HepG2 (cell line): ENCODE measurements around the gene CDK14. TPM values are rescaled to one million over a fixed set of nuclear protein-coding genes. Genes with fewer than 3 reads are reported as not detected.

Source experiments
- ATAC-seq: fragments of 200-7000 bp; cut with Tn5 transposase; 3 replicates; pipeline ENCODE4 v1.9.1; 2020; ENCODE audit warnings: mild to moderate bottlenecking, moderate library complexity
- BruUV-seq: library from RNA; stranded (reverse); fragments of 400-500 nt; replicated peaks from 2 replicates; lab custom pipeline; 2021; lab: Mats Ljungman, UMichigan
- CTCF ChIA-PET: fragments of 300-600 bp; formaldehyde crosslinking; extraction: SDS; loops from one replicate; lab custom pipeline; 2021; ENCODE audit warnings: low total read pairs, inconsistent platforms, low intra/inter-chr PET ratio; lab: Yijun Ruan, JAX
- POLR2A ChIA-PET: fragments of 350-600 bp; sonication (Branson Sonifier 250); formaldehyde crosslinking; loops from one replicate; lab custom pipeline; 2020; ENCODE audit warnings: antibody characterized with exemption, inconsistent platforms; lab: Yijun Ruan, JAX
- DNase-seq: peaks from one replicate; pipeline ENCODE4 v3.0.0-alpha.2; 2015; ENCODE audit warnings: low spot score
- FAIRE-seq: peaks from 3 replicates; lab custom pipeline; 2011; peaks lifted over from hg19 to GRCh38; lab: Jason Lieb, UNC
- H2AFZ ChIP-seq: one replicate; pipeline ENCODE4 v1.6.1; 2011; ENCODE audit warnings: low read length, inconsistent platforms
- H3K27ac ChIP-seq: fragments of 300-600 bp; 3 replicates; pipeline ENCODE4 v1.8.0; 2011; ENCODE audit warnings: mixed run types, mild to moderate bottlenecking, mixed read lengths, low read length, inconsistent platforms; ENCODE audit not compliant: insufficient read depth; ENCODE audit errors: extremely low read length
- H3K27me3 ChIP-seq, 2 experiments: fragments of 200-600 bp in 1 of 2; 2 replicates in 1 of 2; 3 replicates in 1 of 2; pipeline versions ENCODE4 v1.6.0 to v1.8.0; 2011; ENCODE audit warnings: low read length in 2 of 2, mild to moderate bottlenecking in 2 of 2, moderate library complexity in 2 of 2, inconsistent platforms in 1 of 2; ENCODE audit not compliant: insufficient read depth in 2 of 2, control insufficient read depth in 1 of 2
- H3K36me3 ChIP-seq, 2 experiments: fragments of 200-600 bp in 1 of 2; replicated peaks in 1 of 2; 2 replicates in 1 of 2; 3 replicates in 1 of 2; pipeline versions ENCODE4 v1.5.1 to v1.8.0; 2011; ENCODE audit warnings: low read length in 2 of 2, inconsistent platforms in 1 of 2; ENCODE audit not compliant: insufficient read depth in 2 of 2, control insufficient read depth in 1 of 2
- H3K4me1 ChIP-seq: 2 replicates; pipeline ENCODE4 v1.5.1; 2012; ENCODE audit warnings: low read length, inconsistent platforms; ENCODE audit not compliant: insufficient read depth
- H3K4me2 ChIP-seq: 2 replicates; pipeline ENCODE4 v1.6.0; 2011; ENCODE audit warnings: low read depth, low read length, inconsistent platforms
- H3K4me3 ChIP-seq, 3 experiments: fragments of 200-600 bp in 1 of 3; sonication (generic), shearing (Covaris generic) in 1 of 3; replicated peaks in 1 of 3; 2 replicates each; pipeline ENCODE4 v1.5.1; 2011 to 2016; ENCODE audit warnings: low read length in 3 of 3, inconsistent platforms in 2 of 3, low read depth in 2 of 3, mild to moderate bottlenecking in 2 of 3, control low read depth in 1 of 3, mixed read lengths in 1 of 3; ENCODE audit not compliant: insufficient read depth in 1 of 3
- H3K79me2 ChIP-seq: one replicate; pipeline ENCODE4 v1.6.1; 2011; ENCODE audit warnings: low read length, inconsistent platforms; ENCODE audit not compliant: insufficient read depth
- H3K9ac ChIP-seq: 2 replicates; pipeline ENCODE4 v1.6.0; 2011; ENCODE audit warnings: mild to moderate bottlenecking, low read depth, low read length, inconsistent platforms; ENCODE audit not compliant: insufficient read depth
- H3K9me3 ChIP-seq: 2 replicates; pipeline ENCODE4 v1.5.1; 2012; ENCODE audit warnings: mild to moderate bottlenecking, low read length
- H4K20me1 ChIP-seq: 2 replicates; pipeline ENCODE4 v1.6.0; 2011; ENCODE audit warnings: inconsistent platforms, mild to moderate bottlenecking, low read length, moderate library complexity; ENCODE audit not compliant: insufficient read depth
- ATM ChIP-seq: fragments of 450-650 bp; IDR thresholded peaks from 2 replicates; pipeline ENCODE4 v1.7.1; 2017; ENCODE audit warnings: mild to moderate bottlenecking, borderline replicate concordance
- BRCA1 ChIP-seq: sonication (generic); formaldehyde crosslinking; IDR thresholded peaks from 2 replicates; pipeline ENCODE4 v1.4.0; 2020; ENCODE audit warnings: missing genetic modification reagents
- CBX5 ChIP-seq: sonication (generic); formaldehyde crosslinking; IDR thresholded peaks from 2 replicates; pipeline ENCODE4 v1.4.0; 2020; ENCODE audit warnings: missing genetic modification reagents, borderline replicate concordance
- CCAR2 ChIP-seq: fragments of 200-400 bp; formaldehyde crosslinking; optimal IDR thresholded peaks from 2 replicates; pipeline ENCODE3; 2018; ENCODE audit warnings: low read depth, mild to moderate bottlenecking, low read length, moderate library complexity
- FIP1L1 ChIP-seq: fragments of 200-400 bp; formaldehyde crosslinking; IDR thresholded peaks from 2 replicates; pipeline ENCODE4 v1.6.1; 2018; ENCODE audit warnings: low read depth, mild to moderate bottlenecking, low read length, moderate library complexity, borderline replicate concordance; ENCODE audit not compliant: insufficient read depth
- MED1 ChIP-seq: sonication (generic); formaldehyde crosslinking; IDR thresholded peaks from 2 replicates; pipeline ENCODE4 v1.4.0; 2020; ENCODE audit warnings: missing genetic modification reagents
- RORA ChIP-seq: sonication (generic); formaldehyde crosslinking; IDR thresholded peaks from 2 replicates; pipeline ENCODE4 v1.5.0; 2020; ENCODE audit warnings: mild to moderate bottlenecking, missing genetic modification reagents, moderate library complexity
- SMARCC2 ChIP-seq: fragments of 450-650 bp; IDR thresholded peaks from 2 replicates; pipeline ENCODE4 v1.6.1; 2017; ENCODE audit warnings: antibody characterized with exemption, mild to moderate bottlenecking
- TGIF2 ChIP-seq: IDR thresholded peaks from 2 replicates; pipeline ENCODE4 v1.6.1; 2016; ENCODE audit warnings: control low read depth, missing compliant biosample characterization
- ZFP82 ChIP-seq: sonication (generic); formaldehyde crosslinking; IDR thresholded peaks from 2 replicates; pipeline ENCODE4 v1.5.1; 2020; ENCODE audit warnings: mild to moderate bottlenecking, missing genetic modification reagents, borderline replicate concordance
- ZMAT3 ChIP-seq: sonication (generic); formaldehyde crosslinking; conservative IDR thresholded peaks from 2 replicates; pipeline ENCODE4 v1.7.0; 2021; ENCODE audit warnings: missing genetic modification reagents
- ZNF318 ChIP-seq: sonication (generic); formaldehyde crosslinking; IDR thresholded peaks from 2 replicates; pipeline ENCODE4 v1.4.0; 2020; ENCODE audit warnings: mild to moderate bottlenecking, missing genetic modification reagents
- WGBS: methylation state at CpG from one replicate; pipeline ENCODE4 v1.1.6; 2017; ENCODE audit warnings: low lambda C conversion rate; 5-methylcytosine and 5-hydroxymethylcytosine counted together
- in situ Hi-C: cut with HindIII; loops from 2 replicates; pipeline ENCODE4 v1.10.0; 2017; ENCODE audit warnings: low pct_unique_long_range_greater_than_20kb; ENCODE audit not compliant: extremely low pct_ligation_motif_present
- intact Hi-C: fragments of 100-400 bp; cut with micrococcal nuclease; formaldehyde crosslinking; loops from one replicate; pipeline ENCODE4 v1.10.0; 2022; ENCODE audit not compliant: unreplicated experiment
- polyA plus RNA-seq, 8 experiments: library from polyadenylated mRNA; depleted of rRNA in 3 of 8; stranded (reverse) in 7 of 8; unstranded in 1 of 8; fragments of >200 nt; fragmentation: Illumina TruSeq in 4 of 8; extraction: Trizol in 4 of 8; gene quantifications; 2 replicates each; pipeline versions ENCODE4 v1.2.1 to v1.2.3, GENCODE V29; 2011 to 2016; ENCODE audit warnings: low read depth in 4 of 8, missing spikeins in 1 of 8, mixed read lengths in 1 of 8; ENCODE audit not compliant: insufficient read depth in 1 of 8
- total RNA-seq, 5 experiments: library from RNA; depleted of rRNA; stranded (reverse); fragments of >200 nt; fragmentation: Illumina TruSeq; extraction: Trizol; gene quantifications; 2 replicates each; pipeline ENCODE4 v1.2.3, GENCODE V29; 2016; ENCODE audit warnings: low read depth in 1 of 5

The CDK14 gene
- total and polyA plus RNA-seq, 2 of the 13 experiments (the other 11 are each of a cell fraction or from before 2014, with no cell fraction given): 0.26 to 0.71 TPM

GRCh38 chr7:91079487-91079886, 483.4 kb downstream of the CDK14 start:
- TF ChIP-seq ATM (no peak), MED1 (CRISPR knock-in tag) (no peak), RORA (CRISPR knock-in tag) (no peak), CBX5 (CRISPR knock-in tag) (no peak)
- ChIA-PET POLR2A (no interaction called here), CTCF (no interaction called here)
- no peaks in the 10 kb centered on the region for H3K79me2 ChIP-seq
- no peak overlapping the region for H3K27ac ChIP-seq
- no peak overlapping the region for H2AFZ ChIP-seq
- H3K4me2 ChIP-seq: no peak overlapping the region
- ATAC-seq (no peak), FAIRE-seq (no peak), DNase-seq (no peak)
- H4K20me1 ChIP-seq: no peaks in the 10 kb centered on the region
- in situ Hi-C loops (loop anchor here (25.0 kb wide), 1 partner anchor 708 kb away; no protein-coding TSS in a partner anchor), intact Hi-C loops (no loop called here)
- no peak overlapping the region for H3K4me3 ChIP-seq
- H3K9me3 ChIP-seq: no peaks in the 10 kb centered on the region
- 31% methylated on average over 3 of the region's 3 CpGs for WGBS
- H3K36me3 ChIP-seq: no peaks in the 10 kb centered on the region
- BruUV-seq: no TSS peak
- H3K4me1 ChIP-seq: no peaks in the 10 kb centered on the region
- H3K9ac ChIP-seq: no peak overlapping the region
- H3K27me3 ChIP-seq: no peaks in the 10 kb centered on the region

GRCh38 chr7:91080351-91080750, 484.2 kb downstream of the CDK14 start:
- Histone ChIP-seq H3K79me2 (no peaks in the 10 kb centered on the region), H3K4me2 (no peak overlapping the region), H4K20me1 (no peaks in the 10 kb centered on the region), H3K4me3 (no peak overlapping the region), H3K27me3 (no peaks in the 10 kb centered on the region), H3K9me3 (no peaks in the 10 kb centered on the region), H3K27ac (no peak overlapping the region), H3K36me3 (no peaks in the 10 kb centered on the region), H3K9ac (no peak overlapping the region), H3K4me1 (no peaks in the 10 kb centered on the region), H2AFZ (no peak overlapping the region)
- WGBS: 14% methylated on average over 3 of the region's 3 CpGs
- intact Hi-C loops: loop anchor here (10.0 kb wide), 3 partner anchors 204 to 804 kb away; partner anchors contain the start of gene MTERF1
- no peak for FAIRE-seq
- ATAC-seq: no peak
- ChIA-PET POLR2A (no interaction called here), CTCF (no interaction called here)
- BruUV-seq: no TSS peak
- no peak for DNase-seq
- in situ Hi-C loops: loop anchor here (25.0 kb wide), 1 partner anchor 707 kb away; no protein-coding TSS in a partner anchor
- TF ChIP-seq TGIF2 (no peak), ZMAT3 (CRISPR knock-in tag) (no peak), BRCA1 (CRISPR knock-in tag) (no peak), CCAR2 (no peak), ZNF318 (no peak), SMARCC2 (no peak), ZFP82 (CRISPR knock-in tag) (no peak), FIP1L1 (no peak)
